GM18498 (cell line): ENCODE measurements around the gene IQGAP2.
"Not testable (repeated sequence)": the region's sequence is repeated elsewhere in the genome, so short reads cannot be mapped to it uniquely, and the experiment has no call there.

ENCODE experiments used
- ATAC-seq: cut with Tn5 transposase; IDR thresholded peaks from one replicate; pipeline ENCODE4 v1.9.1; 2021; ENCODE audit warnings: mild to moderate bottlenecking, moderate library complexity; ENCODE audit not compliant: unreplicated experiment

The IQGAP2 gene

GRCh38 chr5:76733049-76733417 is 329.9 kb downstream of the IQGAP2 start:
- ATAC-seq, result no peak

GRCh38 chr5:76735762-76736545 is 332.9 kb downstream of the IQGAP2 start:
- ATAC-seq, result no peak

- no peak for ATAC-seq
Measured at GRCh38 chr5:76736679-76737556, 333.8 kb downstream of the IQGAP2 start.

- ATAC-seq, result no peak
Measured at GRCh38 chr5:76737846-76738245, 334.8 kb downstream of the IQGAP2 start.

- ATAC-seq, result not testable (repeated sequence)
Measured at GRCh38 chr5:76741506-76741905, 338.4 kb downstream of the IQGAP2 start.

- no peak for ATAC-seq
Measured at GRCh38 chr5:76742583-76742982, 339.5 kb downstream of the IQGAP2 start.

- ATAC-seq, result no peak
Measured at GRCh38 chr5:76744632-76745031, 341.5 kb downstream of the IQGAP2 start.

GRCh38 chr5:76745670-76746069 is 342.6 kb downstream of the IQGAP2 start:
- ATAC-seq, result no peak

- no peak for ATAC-seq
Measured at GRCh38 chr5:76746677-76747076, 343.6 kb downstream of the IQGAP2 start.

- ATAC-seq, result no peak
Measured at GRCh38 chr5:76747706-76748105, 344.6 kb downstream of the IQGAP2 start.

- ATAC-seq, result no peak
Measured at GRCh38 chr5:76751291-76751690, 348.2 kb downstream of the IQGAP2 start.

- no peak for ATAC-seq
Measured at GRCh38 chr5:76754668-76755078, 351.6 kb downstream of the IQGAP2 start.

GRCh38 chr5:76755779-76756637 is 352.9 kb downstream of the IQGAP2 start:
- ATAC-seq, result no peak

- ATAC-seq, result no peak
Measured at GRCh38 chr5:76757049-76757448, 354.0 kb downstream of the IQGAP2 start.
